IPS DF 19.7 (cell line): ENCODE data around the gene RHEX.

Experiments used
- DNase-seq: peaks from one replicate; pipeline ENCODE4 v3.0.0-alpha.2; 2013; ENCODE audit warnings: low read depth, low spot score

Gene RHEX

GRCh38 chr1:206089341-206089740 lies 36.4 kb downstream of the RHEX start:
- DNase-seq = no peak

- no peak for DNase-seq
Observed at GRCh38 chr1:206094024-206094423, 41.1 kb downstream of the RHEX start.

GRCh38 chr1:206097381-206097780 lies 44.4 kb downstream of the RHEX start:
- no peak for DNase-seq

- DNase-seq = no peak
Observed at GRCh38 chr1:206098242-206098919, 45.4 kb downstream of the RHEX start.

GRCh38 chr1:206100226-206100815 lies 47.3 kb downstream of the RHEX start:
- no peak for DNase-seq

GRCh38 chr1:206101351-206102045 lies 48.5 kb downstream of the RHEX start:
- DNase-seq = no peak

GRCh38 chr1:206102292-206102936 lies 49.4 kb downstream of the RHEX start:
- DNase-seq = no peak

GRCh38 chr1:206103979-206104378 lies 51.0 kb downstream of the RHEX start:
- DNase-seq = no peak

GRCh38 chr1:206105464-206105995 lies 52.6 kb downstream of the RHEX start:
- DNase-seq = no peak

- peak; percentile 25 for DNase-seq
Observed at GRCh38 chr1:206106328-206107167, 53.6 kb downstream of the RHEX start.

- DNase-seq = no peak
Observed at GRCh38 chr1:206107168-206107544, 54.2 kb downstream of the RHEX start.

GRCh38 chr1:206108635-206109034 lies 55.7 kb downstream of the RHEX start:
- no peak for DNase-seq

GRCh38 chr1:206109718-206110117 lies 56.7 kb downstream of the RHEX start:
- no peak for DNase-seq

GRCh38 chr1:206110161-206110560 lies 57.2 kb downstream of the RHEX start:
- no peak for DNase-seq

GRCh38 chr1:206110820-206111219 lies 57.8 kb downstream of the RHEX start:
- DNase-seq = no peak

- no peak for DNase-seq
Observed at GRCh38 chr1:206111271-206111927, 58.4 kb downstream of the RHEX start.

GRCh38 chr1:206112600-206113301 lies 59.8 kb downstream of the RHEX start:
- DNase-seq = no peak

- DNase-seq = no peak
Observed at GRCh38 chr1:206114692-206115640, 62.0 kb downstream of the RHEX start.

GRCh38 chr1:206115791-206116190 lies 62.8 kb downstream of the RHEX start:
- DNase-seq = no peak
